GM12801 (cell line): ENCODE measurements around the gene SLC22A3.

Source experiments
- CTCF ChIP-seq: IDR thresholded peaks from one replicate; pipeline ENCODE4 v1.5.1; 2011; ENCODE audit warnings: control low read depth; ENCODE audit not compliant: insufficient read length; ENCODE audit errors: extremely low read depth

SLC22A3 gene, protein sequence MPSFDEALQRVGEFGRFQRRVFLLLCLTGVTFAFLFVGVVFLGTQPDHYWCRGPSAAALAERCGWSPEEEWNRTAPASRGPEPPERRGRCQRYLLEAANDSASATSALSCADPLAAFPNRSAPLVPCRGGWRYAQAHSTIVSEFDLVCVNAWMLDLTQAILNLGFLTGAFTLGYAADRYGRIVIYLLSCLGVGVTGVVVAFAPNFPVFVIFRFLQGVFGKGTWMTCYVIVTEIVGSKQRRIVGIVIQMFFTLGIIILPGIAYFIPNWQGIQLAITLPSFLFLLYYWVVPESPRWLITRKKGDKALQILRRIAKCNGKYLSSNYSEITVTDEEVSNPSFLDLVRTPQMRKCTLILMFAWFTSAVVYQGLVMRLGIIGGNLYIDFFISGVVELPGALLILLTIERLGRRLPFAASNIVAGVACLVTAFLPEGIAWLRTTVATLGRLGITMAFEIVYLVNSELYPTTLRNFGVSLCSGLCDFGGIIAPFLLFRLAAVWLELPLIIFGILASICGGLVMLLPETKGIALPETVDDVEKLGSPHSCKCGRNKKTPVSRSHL

GRCh38 chr6:160348223-160349019 is at the start of gene SLC22A3:
Gene SLC22A3 (plus strand): TSS chr6:160348378. CDS start chr6:160348420, 42 bp downstream.
- TF ChIP-seq CTCF = no peak

GRCh38 chr6:160299559-160299958 is 48.6 kb upstream of the SLC22A3 start:
- no peak for TF ChIP-seq CTCF

GRCh38 chr6:160300076-160300695 is 48.0 kb upstream of the SLC22A3 start:
- TF ChIP-seq CTCF = no peak

DNA sequence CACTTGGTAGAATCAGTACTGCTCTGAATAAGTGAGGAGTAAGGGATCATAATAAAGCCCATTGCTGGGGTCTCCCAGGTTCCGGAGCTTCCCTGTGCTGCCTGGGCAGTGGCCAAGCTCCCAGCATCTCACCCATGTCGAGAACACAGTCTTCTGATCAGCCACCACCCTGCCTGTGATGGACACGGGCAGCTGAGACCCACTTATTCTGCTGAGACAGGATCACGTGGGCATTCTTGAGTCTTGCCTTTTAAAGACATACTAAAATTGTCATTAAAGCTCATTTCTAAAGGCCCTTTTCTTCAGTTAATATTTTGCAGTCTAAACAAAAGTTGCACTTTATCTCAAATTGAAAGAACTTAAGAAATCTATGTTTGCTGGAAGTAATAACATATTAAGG is 46.8 kb upstream of the SLC22A3 start:
- no peak for TF ChIP-seq CTCF

GRCh38 chr6:160303806-160304205 is 44.4 kb upstream of the SLC22A3 start:
- TF ChIP-seq CTCF = no peak

- TF ChIP-seq CTCF = no peak
Observed at GRCh38 chr6:160305926-160306713, 42.1 kb upstream of the SLC22A3 start.
